ENCODE results near the gene WDFY4.
A peak's percentile ranks its signal among the peaks of the same experiment; 100 is the strongest.

The WDFY4 gene

GRCh38 chr10:48653944-48654698 lies 30.6 kb upstream of the WDFY4 start:
- no peak for DNase-seq (ENCODE audit: low read depth in 2 of 2, low spot score in 1 of 2)

GRCh38 chr10:48655411-48656240 lies 29.0 kb upstream of the WDFY4 start:
- no peak for DNase-seq (ENCODE audit: low read depth in 2 of 2, low spot score in 1 of 2)

GRCh38 chr10:48656241-48656913 lies 28.3 kb upstream of the WDFY4 start:
- DNase-seq (ENCODE audit: low read depth in 2 of 2, low spot score in 1 of 2), result peak; percentile 47 to 67

GRCh38 chr10:48656914-48657305 lies 27.8 kb upstream of the WDFY4 start:
- no peak for DNase-seq (ENCODE audit: low read depth in 2 of 2, low spot score in 1 of 2)

GRCh38 chr10:48657416-48657815 lies 27.3 kb upstream of the WDFY4 start:
- DNase-seq (ENCODE audit: low read depth in 2 of 2, low spot score in 1 of 2), result no peak

- DNase-seq (ENCODE audit: low read depth in 2 of 2, low spot score in 1 of 2), result no peak
Measured at GRCh38 chr10:48658243-48658974, 26.3 kb upstream of the WDFY4 start.

- DNase-seq (ENCODE audit: low read depth in 2 of 2, low spot score in 1 of 2), result no peak
Measured at GRCh38 chr10:48658975-48659269, 25.8 kb upstream of the WDFY4 start.

GRCh38 chr10:48659790-48660189 lies 24.9 kb upstream of the WDFY4 start:
- no peak for DNase-seq (ENCODE audit: low read depth in 2 of 2, low spot score in 1 of 2)

- no peak for DNase-seq (ENCODE audit: low read depth in 2 of 2, low spot score in 1 of 2)
Measured at GRCh38 chr10:48661441-48661840, 23.2 kb upstream of the WDFY4 start.

- no peak for DNase-seq (ENCODE audit: low read depth in 2 of 2, low spot score in 1 of 2)
Measured at GRCh38 chr10:48667960-48668590, 16.6 kb upstream of the WDFY4 start.

- DNase-seq (ENCODE audit: low read depth in 2 of 2, low spot score in 1 of 2), result no peak
Measured at GRCh38 chr10:48670978-48671913, 13.4 kb upstream of the WDFY4 start.

- no peak for DNase-seq (ENCODE audit: low read depth in 2 of 2, low spot score in 1 of 2)
Measured at GRCh38 chr10:48671914-48672595, 12.6 kb upstream of the WDFY4 start.

GRCh38 chr10:48672596-48673265 lies 11.9 kb upstream of the WDFY4 start:
- DNase-seq (ENCODE audit: low read depth in 2 of 2, low spot score in 1 of 2), result no peak

- no peak for DNase-seq (ENCODE audit: low read depth in 2 of 2, low spot score in 1 of 2)
Measured at GRCh38 chr10:48677625-48678024, 7.0 kb upstream of the WDFY4 start.

- DNase-seq (ENCODE audit: low read depth in 2 of 2, low spot score in 1 of 2), result no peak
Measured at GRCh38 chr10:48678041-48678440, 6.6 kb upstream of the WDFY4 start.

GRCh38 chr10:48681740-48682139 lies 2.9 kb upstream of the WDFY4 start:
- no peak for DNase-seq (ENCODE audit: low read depth in 2 of 2, low spot score in 1 of 2)

- DNase-seq (ENCODE audit: low read depth in 2 of 2, low spot score in 1 of 2), result no peak
Measured at GRCh38 chr10:48682265-48682664, 2.4 kb upstream of the WDFY4 start.

- no peak for DNase-seq (ENCODE audit: low read depth in 2 of 2, low spot score in 1 of 2)
Measured at GRCh38 chr10:48683424-48683823, 1.2 kb upstream of the WDFY4 start.

GRCh38 chr10:48683868-48684267 lies 805 bp upstream of the WDFY4 start:
- DNase-seq (ENCODE audit: low read depth in 2 of 2, low spot score in 1 of 2), result no peak

Data from stimulated activated CD8-positive, alpha-beta memory T cell treated with anti-CD3 and anti-CD28 coated beads, Interleukin-4, amount 100 ng/mL, for 4 hours (primary cell).